ENCODE results near the gene CALR.

CALR gene

DNA sequence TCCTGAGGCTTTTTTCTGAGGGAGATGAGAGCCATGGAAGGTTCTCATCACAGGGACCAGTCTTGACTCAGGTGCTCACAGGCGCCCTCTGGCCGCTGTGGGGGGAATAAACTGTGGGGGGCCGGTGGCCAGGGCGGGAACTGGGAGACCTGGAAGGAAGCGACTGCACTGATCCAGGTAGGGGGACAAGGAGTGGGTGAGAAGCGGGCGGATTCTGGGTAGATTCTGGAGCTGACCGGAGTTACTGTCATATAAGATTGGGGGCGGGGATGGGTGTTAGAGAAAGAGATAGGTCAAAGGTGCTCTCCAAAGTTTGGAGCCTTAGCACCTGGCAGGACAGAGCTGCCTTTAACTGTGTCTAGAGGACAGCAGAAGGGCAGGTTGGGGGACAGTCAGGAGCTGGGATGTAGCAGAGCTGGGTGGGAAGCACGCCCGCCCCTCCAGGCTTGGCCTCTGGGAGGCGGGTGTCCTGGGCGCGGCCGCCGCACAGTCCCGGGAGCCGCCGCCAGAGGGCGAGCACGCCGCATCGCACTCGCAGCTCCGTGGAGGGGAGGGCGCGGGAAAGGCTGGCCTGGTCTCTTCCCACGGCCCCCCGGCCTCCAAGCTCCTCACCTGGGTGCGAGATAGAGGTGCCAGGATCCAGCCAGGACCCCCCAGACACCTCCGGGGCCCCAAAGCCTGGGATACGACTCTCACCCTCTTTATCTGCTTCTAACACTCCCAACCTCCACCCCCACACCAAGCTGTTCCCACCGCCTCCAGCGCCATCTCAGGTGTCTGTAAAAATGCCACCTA lies 26.8 kb downstream of the CALR start:
- peak overlapping the region; percentile 95 for H3K4me2 ChIP-seq (ENCODE audit: low read depth, low read length)
- no peaks in the 10 kb centered on the region for H3K79me2 ChIP-seq (ENCODE audit: low read length)
- no peaks in the 10 kb centered on the region for H3K9me3 ChIP-seq (replicated peaks; ENCODE audit: insufficient read depth, low read length)
- peaks cover 22% of the 10 kb centered on the region for H3K27me3 ChIP-seq (replicated peaks; ENCODE audit: insufficient read depth, low read length)
- peak overlapping the region; percentile 67 for H3K4me3 ChIP-seq (ENCODE audit: low read length)
- peak overlapping the region; percentile 60; the same call in 1 of the 2 replicates for H3K9ac ChIP-seq (ENCODE audit: low read length)
- no peaks in the 10 kb centered on the region for H3K4me1 ChIP-seq (ENCODE audit: low read length)
- no peaks in the 10 kb centered on the region for H3K9me2 ChIP-seq (replicated peaks; ENCODE audit: insufficient read depth, low read length)
- no peaks in the 10 kb centered on the region for H3K36me3 ChIP-seq (replicated peaks; ENCODE audit: insufficient read depth, low read length)
- H3F3A ChIP-seq (ENCODE audit: insufficient read depth, low read length): no peaks in the 10 kb centered on the region
- H4K20me1 ChIP-seq (ENCODE audit: insufficient read depth, low read length): no peaks in the 10 kb centered on the region
- H2AFZ ChIP-seq (ENCODE audit: low read length): peak overlapping the region; percentile 94
- DNase-seq: peak; percentile 73
- no peak overlapping the region; the same call in 1 of the 2 replicates for H3K27ac ChIP-seq (ENCODE audit: low read length)
- TF ChIP-seq CTCF (IDR thresholded peaks at IDR 0.05; ENCODE audit: low read length) (peak; percentile 75), EZH2 (optimal IDR thresholded peaks at IDR 0.05; ENCODE audit: low read depth, low read length) (no peak), EZH2phosphoT487 (IDR thresholded peaks at IDR 0.05; ENCODE audit: low read length) (no peak)

DNA sequence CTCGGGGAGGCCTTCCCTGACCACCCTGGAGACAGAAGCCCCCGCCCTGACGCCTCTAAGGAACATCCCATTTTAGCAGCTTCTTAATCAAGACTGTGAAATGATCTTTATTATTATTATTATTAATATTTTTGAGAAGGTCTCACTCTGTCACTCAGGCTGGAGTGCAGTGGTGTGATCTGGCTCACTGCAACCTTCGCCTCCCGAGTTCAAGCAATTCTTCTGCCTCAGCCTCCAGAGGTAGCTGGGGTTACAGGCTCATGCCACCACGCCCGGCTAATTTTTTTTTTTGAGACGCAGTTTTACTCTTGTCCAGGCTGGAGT lies 27.4 kb downstream of the CALR start:
- Histone ChIP-seq H3K36me3 (replicated peaks; ENCODE audit: insufficient read depth, low read length) (no peaks in the 10 kb centered on the region), H3K9ac (ENCODE audit: low read length) (0 out of 2 replicates have a peak overlapping the region, but pooled peaks have one; percentile 60), H3K9me2 (replicated peaks; ENCODE audit: insufficient read depth, low read length) (no peaks in the 10 kb centered on the region), H2AFZ (ENCODE audit: low read length) (peak overlapping the region; percentile 94), H3K4me1 (ENCODE audit: low read length) (no peaks in the 10 kb centered on the region), H3K27ac (ENCODE audit: low read length) (no peak overlapping the region), H3K79me2 (ENCODE audit: low read length) (no peaks in the 10 kb centered on the region), H3F3A (ENCODE audit: insufficient read depth, low read length) (no peaks in the 10 kb centered on the region), H3K4me3 (ENCODE audit: low read length) (peak overlapping the region; percentile 67; the same call in 1 of the 2 replicates), H3K9me3 (replicated peaks; ENCODE audit: insufficient read depth, low read length) (no peaks in the 10 kb centered on the region), H4K20me1 (ENCODE audit: insufficient read depth, low read length) (no peaks in the 10 kb centered on the region), H3K27me3 (replicated peaks; ENCODE audit: insufficient read depth, low read length) (peaks cover 16% of the 10 kb centered on the region), H3K4me2 (ENCODE audit: low read depth, low read length) (peak overlapping the region; percentile 95; the same call in 1 of the 2 replicates)
- no peak for DNase-seq
- TF ChIP-seq CTCF (IDR thresholded peaks at IDR 0.05; ENCODE audit: low read length): no peak
- no peak for TF ChIP-seq EZH2phosphoT487 (IDR thresholded peaks at IDR 0.05; ENCODE audit: low read length)
- no peak for TF ChIP-seq EZH2 (optimal IDR thresholded peaks at IDR 0.05; ENCODE audit: low read depth, low read length)

DNA sequence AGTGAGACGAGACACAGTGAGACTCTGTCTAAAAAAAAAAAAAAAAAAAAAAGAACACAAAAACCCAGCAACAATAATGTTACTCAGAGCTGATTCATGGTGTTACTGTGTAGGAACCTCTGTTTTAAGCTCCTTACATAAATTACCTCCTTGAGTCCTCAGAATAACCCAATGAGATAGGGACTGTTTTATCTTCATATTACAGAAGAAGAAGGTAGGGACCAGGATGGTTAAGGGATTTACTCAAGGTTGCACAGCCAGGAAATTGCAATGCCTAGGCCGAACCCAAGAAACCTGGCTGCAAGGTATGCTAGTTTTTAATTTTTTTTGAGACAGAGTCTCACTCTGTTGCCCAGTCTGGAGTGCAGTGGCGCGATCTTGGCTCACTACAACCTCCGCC lies 29.5 kb downstream of the CALR start:
- Histone ChIP-seq H3K4me2 (ENCODE audit: low read depth, low read length) (no peak overlapping the region), H3K4me3 (ENCODE audit: low read length) (no peak overlapping the region), H4K20me1 (ENCODE audit: insufficient read depth, low read length) (no peaks in the 10 kb centered on the region), H3K9me3 (replicated peaks; ENCODE audit: insufficient read depth, low read length) (no peaks in the 10 kb centered on the region), H3K9ac (ENCODE audit: low read length) (no peak overlapping the region), H2AFZ (ENCODE audit: low read length) (no peak overlapping the region), H3K27me3 (replicated peaks; ENCODE audit: insufficient read depth, low read length) (peaks cover 2% of the 10 kb centered on the region), H3K79me2 (ENCODE audit: low read length) (no peaks in the 10 kb centered on the region), H3K4me1 (ENCODE audit: low read length) (no peaks in the 10 kb centered on the region), H3K36me3 (replicated peaks; ENCODE audit: insufficient read depth, low read length) (no peaks in the 10 kb centered on the region), H3K27ac (ENCODE audit: low read length) (no peak overlapping the region), H3F3A (ENCODE audit: insufficient read depth, low read length) (no peaks in the 10 kb centered on the region), H3K9me2 (replicated peaks; ENCODE audit: insufficient read depth, low read length) (no peaks in the 10 kb centered on the region)
- no peak for DNase-seq
- no peak for TF ChIP-seq EZH2phosphoT487 (IDR thresholded peaks at IDR 0.05; ENCODE audit: low read length)
- no peak for TF ChIP-seq EZH2 (optimal IDR thresholded peaks at IDR 0.05; ENCODE audit: low read depth, low read length)
- TF ChIP-seq CTCF (IDR thresholded peaks at IDR 0.05; ENCODE audit: low read length): no peak
